ENCODE data around the gene AIG1. TPM values are rescaled to one million over a fixed set of nuclear protein-coding genes. Genes with fewer than 3 reads are reported as not detected.

AIG1 gene
- total RNA-seq, 1 donor from 2014 or later: 18.5 TPM

GRCh38 chr6:143200167-143200770 is 139.6 kb downstream of the AIG1 start:
- DNase-seq: no peak

- DNase-seq: no peak
Measured at GRCh38 chr6:143204045-143204444, 143.4 kb downstream of the AIG1 start.

GRCh38 chr6:143205131-143205535 is 144.4 kb downstream of the AIG1 start:
- DNase-seq: no peak

- DNase-seq: no peak
Measured at GRCh38 chr6:143205585-143205984, 144.9 kb downstream of the AIG1 start.

- DNase-seq: no peak
Measured at GRCh38 chr6:143205991-143206390, 145.3 kb downstream of the AIG1 start.

GRCh38 chr6:143206550-143206949 is 145.9 kb downstream of the AIG1 start:
- DNase-seq: no peak

GRCh38 chr6:143210420-143210819 is 149.7 kb downstream of the AIG1 start:
- DNase-seq: no peak

- no peak for DNase-seq
Measured at GRCh38 chr6:143213859-143214376, 153.2 kb downstream of the AIG1 start.

- DNase-seq: no peak
Measured at GRCh38 chr6:143215363-143215762, 154.7 kb downstream of the AIG1 start.

GRCh38 chr6:143215771-143216170 is 155.1 kb downstream of the AIG1 start:
- DNase-seq: no peak

GRCh38 chr6:143218233-143218632 is 157.5 kb downstream of the AIG1 start:
- no peak for DNase-seq

GRCh38 chr6:143221698-143222097 is 161.0 kb downstream of the AIG1 start:
- no peak for DNase-seq

GRCh38 chr6:143222310-143222709 is 161.6 kb downstream of the AIG1 start:
- DNase-seq: no peak

GRCh38 chr6:143222801-143223231 is 162.1 kb downstream of the AIG1 start:
- DNase-seq: no peak

GRCh38 chr6:143223895-143224294 is 163.2 kb downstream of the AIG1 start:
- peak; percentile 28 for DNase-seq

GRCh38 chr6:143224516-143224915 is 163.8 kb downstream of the AIG1 start:
- peak; percentile 27 for DNase-seq

GRCh38 chr6:143225929-143226328 is 165.2 kb downstream of the AIG1 start:
- DNase-seq: no peak

GRCh38 chr6:143227675-143228074 is 167.0 kb downstream of the AIG1 start:
- DNase-seq: no peak

GRCh38 chr6:143229400-143229799 is 168.7 kb downstream of the AIG1 start:
- no peak for DNase-seq

GRCh38 chr6:143232849-143233248 is 172.2 kb downstream of the AIG1 start:
- DNase-seq: peak; percentile 51

GRCh38 chr6:143233554-143234285 is 173.0 kb downstream of the AIG1 start:
- no peak for DNase-seq

- no peak for DNase-seq
Measured at GRCh38 chr6:143234734-143235133, 174.0 kb downstream of the AIG1 start.

- DNase-seq: no peak
Measured at GRCh38 chr6:143236151-143236798, 175.6 kb downstream of the AIG1 start.

- no peak for DNase-seq
Measured at GRCh38 chr6:143238306-143238705, 177.6 kb downstream of the AIG1 start.
